Dendritic cell treated with granulocyte-macrophage colony-stimulating factor and Interleukin-4, amounts not matched to agents 40 ng/mL and 50 ng/mL, for 4 days (primary cell): ENCODE measurements around the gene MSH6.

Experiments
- H3K27ac Mint-ChIP-seq: one replicate; pipeline ENCODE4 v1.8.0; 2022; ENCODE audit warnings: mild to moderate bottlenecking, mixed read lengths
- H3K27me3 Mint-ChIP-seq: one replicate; pipeline ENCODE4 v1.8.0; 2022; ENCODE audit warnings: mild to moderate bottlenecking, mixed read lengths
- H3K36me3 Mint-ChIP-seq: one replicate; pipeline ENCODE4 v1.8.0; 2022; ENCODE audit warnings: low read depth, mixed read lengths
- H3K4me1 Mint-ChIP-seq: one replicate; pipeline ENCODE4 v1.8.0; 2022; ENCODE audit warnings: low read depth, mixed read lengths
- H3K4me3 Mint-ChIP-seq: one replicate; pipeline ENCODE4 v1.8.0; 2022; ENCODE audit warnings: mild to moderate bottlenecking, moderate library complexity, mixed read lengths
- H3K9me3 Mint-ChIP-seq: one replicate; pipeline ENCODE4 v1.8.0; 2022; ENCODE audit warnings: mixed read lengths
- intact Hi-C: fragments of 100-400 bp; cut with micrococcal nuclease; formaldehyde crosslinking; loops from one replicate; pipeline ENCODE4 v1.15.0; 2022

The MSH6 gene

GRCh38 chr2:47782671-47783485 lies at the start of gene MSH6:
Gene MSH6, plus strand, starts transcription at chr2:47783145. Its CDS starts 89 bp downstream, at chr2:47783234.
- peak within 1 kb of the TSS; percentile 89 for H3K27ac Mint-ChIP-seq
- peaks cover 10% of the 10 kb centered on the region for H3K36me3 Mint-ChIP-seq
- peak within 1 kb of the TSS; percentile 93 for H3K4me3 Mint-ChIP-seq
- no peaks in the 10 kb centered on the region for H3K9me3 Mint-ChIP-seq
- H3K4me1 Mint-ChIP-seq = peaks cover 36% of the 10 kb centered on the region
- intact Hi-C loops = loop anchor here (10.0 kb wide), 1 partner anchor 122 kb away; the partner anchor contains the start of gene FBXO11
- no peaks in the 10 kb centered on the region for H3K27me3 Mint-ChIP-seq

- no peak overlapping the region for H3K4me3 Mint-ChIP-seq
- intact Hi-C loops = no loop called here
- no peaks in the 10 kb centered on the region for H3K36me3 Mint-ChIP-seq
- H3K9me3 Mint-ChIP-seq = no peaks in the 10 kb centered on the region
- H3K27me3 Mint-ChIP-seq = no peaks in the 10 kb centered on the region
- H3K27ac Mint-ChIP-seq = no peak overlapping the region
- no peaks in the 10 kb centered on the region for H3K4me1 Mint-ChIP-seq
These were observed 47.6 kb upstream of the MSH6 start for GRCh38 chr2:47735136-47735869.

- Mint-ChIP-seq H3K27me3 (no peaks in the 10 kb centered on the region), H3K4me1 (no peaks in the 10 kb centered on the region), H3K9me3 (no peaks in the 10 kb centered on the region), H3K27ac (no peak overlapping the region), H3K4me3 (no peak overlapping the region), H3K36me3 (no peaks in the 10 kb centered on the region)
- intact Hi-C loops = no loop called here
These were observed 47.0 kb upstream of the MSH6 start for GRCh38 chr2:47735912-47736311.

- H3K4me1 Mint-ChIP-seq = no peaks in the 10 kb centered on the region
- intact Hi-C loops = no loop called here
These were observed 45.6 kb upstream of the MSH6 start for GRCh38 chr2:47737191-47737975.

DNA sequence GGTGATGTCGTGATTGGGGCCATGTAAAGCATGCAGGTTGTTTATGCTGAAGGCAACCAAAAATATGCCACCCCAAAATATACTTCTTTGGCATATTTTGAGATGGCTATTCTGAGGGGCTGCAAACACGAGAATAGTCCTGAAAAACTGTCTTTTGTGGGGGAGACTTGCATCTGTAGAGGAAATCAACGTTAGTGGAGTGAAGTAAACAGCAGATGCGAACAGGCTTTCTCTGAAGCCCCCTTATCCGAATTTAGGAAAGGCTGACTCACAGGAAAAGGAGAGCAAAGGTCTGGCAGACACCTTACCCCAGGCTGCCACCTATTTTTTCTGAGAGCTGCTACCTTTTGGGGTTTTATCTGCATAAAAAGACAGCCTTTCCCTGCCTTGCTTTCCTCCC lies 44.6 kb upstream of the MSH6 start:
- Mint-ChIP-seq H3K4me1 (no peaks in the 10 kb centered on the region), H3K27me3 (peaks cover 5% of the 10 kb centered on the region), H3K27ac (no peak overlapping the region), H3K36me3 (no peaks in the 10 kb centered on the region), H3K9me3 (no peaks in the 10 kb centered on the region), H3K4me3 (no peak overlapping the region)
- intact Hi-C loops = no loop called here

More at GRCh38 chr2:47737191-47737975, 45.6 kb upstream of the MSH6 start:
- H3K4me3 Mint-ChIP-seq = no peak overlapping the region
- H3K36me3 Mint-ChIP-seq = no peaks in the 10 kb centered on the region
- no peaks in the 10 kb centered on the region for H3K9me3 Mint-ChIP-seq
- no peak overlapping the region for H3K27ac Mint-ChIP-seq
- H3K27me3 Mint-ChIP-seq = peaks cover 2% of the 10 kb centered on the region

- intact Hi-C loops = no loop called here
- Mint-ChIP-seq H3K27me3 (peaks cover 11% of the 10 kb centered on the region), H3K4me3 (no peak overlapping the region), H3K27ac (no peak overlapping the region), H3K36me3 (no peaks in the 10 kb centered on the region), H3K4me1 (no peaks in the 10 kb centered on the region), H3K9me3 (no peaks in the 10 kb centered on the region)
These were observed 41.8 kb upstream of the MSH6 start for GRCh38 chr2:47741101-47741500.

DNA sequence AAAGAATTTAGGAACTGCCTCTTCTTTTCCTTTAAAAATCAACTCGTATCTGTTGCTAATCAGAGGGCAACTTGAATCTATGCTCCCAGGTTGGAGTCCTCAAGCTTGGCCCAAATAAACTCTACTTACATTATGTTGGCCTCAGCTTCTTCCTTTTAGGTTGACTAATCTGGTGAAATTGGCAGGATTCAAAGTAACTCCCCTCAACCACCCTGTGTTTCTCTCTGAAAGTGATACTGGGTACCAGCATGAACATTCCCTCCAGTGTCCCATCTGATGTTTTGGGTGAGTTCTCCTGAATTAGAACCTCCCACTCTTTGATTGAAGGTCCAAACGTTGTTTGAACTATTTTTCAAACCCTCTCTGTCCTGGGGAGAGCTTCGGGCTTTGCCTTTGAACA lies 41.3 kb upstream of the MSH6 start:
- Mint-ChIP-seq H3K9me3 (peaks cover 4% of the 10 kb centered on the region), H3K4me1 (no peaks in the 10 kb centered on the region), H3K36me3 (no peaks in the 10 kb centered on the region), H3K4me3 (no peak overlapping the region), H3K27ac (no peak overlapping the region), H3K27me3 (peaks cover 11% of the 10 kb centered on the region)
- intact Hi-C loops = no loop called here

DNA sequence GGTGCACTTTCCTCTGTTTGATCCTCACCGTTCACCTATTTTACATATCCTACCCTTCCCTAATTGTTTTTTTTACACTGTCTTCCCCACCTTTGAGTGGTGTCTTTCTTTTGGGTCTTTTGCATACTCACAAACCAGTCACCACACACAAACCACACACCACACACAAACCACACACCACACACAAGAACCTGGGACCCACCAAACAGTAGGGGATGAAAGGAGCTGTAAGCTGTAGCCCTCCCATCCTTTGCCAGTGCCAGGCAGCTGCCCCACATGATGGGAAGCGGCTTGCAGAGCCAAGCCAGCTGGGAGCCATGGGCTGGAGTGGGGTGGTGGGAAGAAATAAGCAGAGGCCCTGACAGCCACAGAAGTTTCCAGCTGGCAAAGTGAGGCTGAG lies 38.9 kb upstream of the MSH6 start:
- H3K27ac Mint-ChIP-seq = no peak overlapping the region
- intact Hi-C loops = no loop called here
- no peaks in the 10 kb centered on the region for H3K4me1 Mint-ChIP-seq
- H3K4me3 Mint-ChIP-seq = no peak overlapping the region
- no peaks in the 10 kb centered on the region for H3K36me3 Mint-ChIP-seq
- peaks cover 22% of the 10 kb centered on the region for H3K9me3 Mint-ChIP-seq
- peaks cover 11% of the 10 kb centered on the region for H3K27me3 Mint-ChIP-seq

GRCh38 chr2:47747878-47748277 lies 35.1 kb upstream of the MSH6 start:
- no peak overlapping the region for H3K4me3 Mint-ChIP-seq
- H3K27ac Mint-ChIP-seq = no peak overlapping the region
- intact Hi-C loops = no loop called here
- H3K27me3 Mint-ChIP-seq = peaks cover 8% of the 10 kb centered on the region
- no peaks in the 10 kb centered on the region for H3K36me3 Mint-ChIP-seq
- peaks cover 22% of the 10 kb centered on the region for H3K9me3 Mint-ChIP-seq
- H3K4me1 Mint-ChIP-seq = peaks cover 13% of the 10 kb centered on the region

- Mint-ChIP-seq H3K27ac (peak overlapping the region; percentile 20), H3K4me3 (no peak overlapping the region), H3K27me3 (no peaks in the 10 kb centered on the region), H3K9me3 (peaks cover 16% of the 10 kb centered on the region), H3K36me3 (no peaks in the 10 kb centered on the region), H3K4me1 (peaks cover 13% of the 10 kb centered on the region)
- intact Hi-C loops = no loop called here
These were observed 31.0 kb upstream of the MSH6 start for GRCh38 chr2:47751856-47752414.

DNA sequence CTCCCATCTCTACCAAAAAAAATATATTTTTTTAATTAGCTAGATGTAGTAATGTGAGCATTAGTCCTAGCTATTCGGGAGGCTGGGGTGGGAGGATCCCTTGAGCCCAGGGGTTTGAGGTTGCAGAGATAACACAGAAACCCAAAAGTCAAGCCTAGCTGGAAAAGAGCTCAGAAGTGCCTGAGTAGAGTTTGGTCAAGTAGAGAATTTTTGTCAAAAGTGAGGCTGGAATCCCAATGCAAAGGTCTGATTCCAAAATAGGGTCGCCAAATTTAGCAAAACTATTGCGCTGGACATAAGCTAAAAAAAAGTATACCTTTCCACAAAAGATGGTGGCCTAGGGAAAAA lies 15.5 kb upstream of the MSH6 start:
- peaks cover 19% of the 10 kb centered on the region for H3K4me1 Mint-ChIP-seq
- H3K9me3 Mint-ChIP-seq = peaks cover 11% of the 10 kb centered on the region
- peaks cover 10% of the 10 kb centered on the region for H3K27me3 Mint-ChIP-seq
- H3K4me3 Mint-ChIP-seq = no peak overlapping the region
- intact Hi-C loops = loop anchor here (5.0 kb wide), 1 partner anchor 430 kb away; no protein-coding TSS in a partner anchor
- H3K27ac Mint-ChIP-seq = no peak overlapping the region
- peaks cover 5% of the 10 kb centered on the region for H3K36me3 Mint-ChIP-seq

- peaks cover 10% of the 10 kb centered on the region for H3K27me3 Mint-ChIP-seq
- H3K4me3 Mint-ChIP-seq = peak overlapping the region; percentile 6
- intact Hi-C loops = loop anchor here (2.0 to 5.0 kb wide), 2 partner anchors 331 to 431 kb away; no protein-coding TSS in a partner anchor
- H3K27ac Mint-ChIP-seq = no peak overlapping the region
- H3K4me1 Mint-ChIP-seq = peaks cover 17% of the 10 kb centered on the region
- peaks cover 11% of the 10 kb centered on the region for H3K9me3 Mint-ChIP-seq
- H3K36me3 Mint-ChIP-seq = peaks cover 5% of the 10 kb centered on the region
These were observed 14.9 kb upstream of the MSH6 start for GRCh38 chr2:47767880-47768609.

DNA sequence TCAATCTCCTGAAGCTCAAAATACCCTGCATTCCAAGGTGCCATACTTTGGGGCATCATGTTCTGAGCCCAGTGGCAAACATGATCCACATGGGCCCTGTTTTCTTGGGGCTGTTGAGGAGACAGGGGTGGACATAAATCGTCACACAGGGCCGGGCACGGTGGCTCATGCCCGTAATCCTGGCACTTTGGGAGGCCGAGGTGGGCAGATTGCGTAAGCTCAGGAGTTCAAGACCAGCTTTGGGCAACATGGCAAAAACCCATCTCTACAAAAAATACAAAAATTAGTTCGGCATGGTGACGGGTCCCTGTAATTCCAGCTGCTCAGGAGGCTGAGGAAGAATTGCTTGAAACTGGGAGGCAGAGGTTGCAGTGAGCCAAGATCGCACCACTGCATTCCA lies 13.6 kb upstream of the MSH6 start:
- Mint-ChIP-seq H3K27me3 (peaks cover 6% of the 10 kb centered on the region), H3K36me3 (peaks cover 5% of the 10 kb centered on the region), H3K27ac (no peak overlapping the region), H3K9me3 (peaks cover 11% of the 10 kb centered on the region), H3K4me1 (peaks cover 17% of the 10 kb centered on the region), H3K4me3 (no peak overlapping the region)
- intact Hi-C loops = loop anchor here (2.0 to 5.0 kb wide), 2 partner anchors 333 to 432 kb away; no protein-coding TSS in a partner anchor
